Bronchial epithelial cell (primary cell): ENCODE data around the gene SCUBE1. TPM values are rescaled to one million over a fixed set of nuclear protein-coding genes. Genes with fewer than 3 reads are reported as not detected.

Experiments
- DNase-seq: peaks from one replicate; pipeline ENCODE4 v3.0.0-alpha.2; 2010; ENCODE audit warnings: low read depth
- FAIRE-seq: peaks from 2 replicates; lab custom pipeline; 2011; peaks lifted over from hg19 to GRCh38; lab: Jason Lieb, UNC
- H3K27me3 ChIP-seq: 2 replicates; pipeline ENCODE4 v1.5.1; 2011; ENCODE audit warnings: low read length; ENCODE audit not compliant: control insufficient read depth, insufficient read depth
- H3K36me3 ChIP-seq: 2 replicates; pipeline ENCODE4 v1.5.1; 2011; ENCODE audit warnings: low read length; ENCODE audit not compliant: control insufficient read depth, insufficient read depth
- H3K4me3 ChIP-seq: 2 replicates; pipeline ENCODE4 v1.5.1; 2011; ENCODE audit warnings: mild to moderate bottlenecking, low read depth, low read length, control low read depth
- total RNA-seq: library from RNA; depleted of rRNA; stranded (reverse); fragments of >200 nt; gene quantifications from 2 replicates; pipeline ENCODE4 v1.2.1, GENCODE V29; 2014
- TF ChIP-seq, protein P1 (sequence below): IDR thresholded peaks from 2 replicates; pipeline ENCODE4 v1.5.1; 2011; ENCODE audit warnings: mild to moderate bottlenecking, moderate library complexity, low read length, control low read depth, inconsistent platforms; ENCODE audit not compliant: insufficient read depth, severe bottlenecking

SCUBE1 gene
- total RNA-seq, 1 donor from 2014 or later, result under 0.01 TPM

DNA sequence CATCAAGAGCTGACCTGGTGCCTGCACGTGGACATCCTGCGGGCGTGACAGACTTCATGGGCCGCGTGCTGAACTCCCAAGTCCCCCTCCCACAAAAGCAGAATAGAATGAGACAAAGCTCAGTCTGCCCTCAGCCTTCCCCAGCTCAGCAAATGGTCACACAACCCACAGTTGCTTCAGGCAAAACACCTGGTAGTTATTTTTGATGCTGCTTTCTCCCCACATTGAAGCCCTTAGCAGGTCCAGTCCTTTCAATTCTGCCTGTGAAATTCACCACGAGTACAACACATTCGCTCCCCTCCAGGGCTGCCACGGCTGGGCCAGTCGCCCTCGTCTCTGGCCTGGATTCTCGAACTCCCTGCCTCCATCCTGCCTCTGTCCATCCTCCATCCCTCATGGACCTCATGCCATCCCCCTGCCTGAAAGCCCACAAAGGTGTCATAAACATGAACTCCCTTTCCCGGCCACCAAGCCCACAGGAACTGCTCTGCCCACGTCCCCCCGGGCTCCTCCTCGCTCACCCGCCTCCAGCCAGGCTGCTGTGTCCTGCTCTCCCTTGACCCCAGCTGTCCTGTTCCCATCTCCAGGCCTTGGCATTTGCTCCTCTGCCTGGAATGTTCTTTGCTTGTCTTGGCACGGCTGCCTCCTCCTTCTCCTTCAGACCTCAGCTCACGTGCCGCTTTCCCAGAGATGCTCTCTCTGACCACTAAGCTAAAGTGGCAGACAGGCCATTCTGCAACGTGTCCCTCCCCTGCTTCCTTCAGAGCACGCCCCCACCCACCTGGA, 42.1 kb downstream of the SCUBE1 start:
- Histone ChIP-seq H3K27me3 (peaks cover 1% of the 10 kb centered on the region), H3K36me3 (no peaks in the 10 kb centered on the region), H3K4me3 (no peak overlapping the region)
- TF ChIP-seq, protein P1, sequence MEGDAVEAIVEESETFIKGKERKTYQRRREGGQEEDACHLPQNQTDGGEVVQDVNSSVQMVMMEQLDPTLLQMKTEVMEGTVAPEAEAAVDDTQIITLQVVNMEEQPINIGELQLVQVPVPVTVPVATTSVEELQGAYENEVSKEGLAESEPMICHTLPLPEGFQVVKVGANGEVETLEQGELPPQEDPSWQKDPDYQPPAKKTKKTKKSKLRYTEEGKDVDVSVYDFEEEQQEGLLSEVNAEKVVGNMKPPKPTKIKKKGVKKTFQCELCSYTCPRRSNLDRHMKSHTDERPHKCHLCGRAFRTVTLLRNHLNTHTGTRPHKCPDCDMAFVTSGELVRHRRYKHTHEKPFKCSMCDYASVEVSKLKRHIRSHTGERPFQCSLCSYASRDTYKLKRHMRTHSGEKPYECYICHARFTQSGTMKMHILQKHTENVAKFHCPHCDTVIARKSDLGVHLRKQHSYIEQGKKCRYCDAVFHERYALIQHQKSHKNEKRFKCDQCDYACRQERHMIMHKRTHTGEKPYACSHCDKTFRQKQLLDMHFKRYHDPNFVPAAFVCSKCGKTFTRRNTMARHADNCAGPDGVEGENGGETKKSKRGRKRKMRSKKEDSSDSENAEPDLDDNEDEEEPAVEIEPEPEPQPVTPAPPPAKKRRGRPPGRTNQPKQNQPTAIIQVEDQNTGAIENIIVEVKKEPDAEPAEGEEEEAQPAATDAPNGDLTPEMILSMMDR, result no peak
- FAIRE-seq, result peak; percentile 60
- DNase-seq, result no peak

DNA sequence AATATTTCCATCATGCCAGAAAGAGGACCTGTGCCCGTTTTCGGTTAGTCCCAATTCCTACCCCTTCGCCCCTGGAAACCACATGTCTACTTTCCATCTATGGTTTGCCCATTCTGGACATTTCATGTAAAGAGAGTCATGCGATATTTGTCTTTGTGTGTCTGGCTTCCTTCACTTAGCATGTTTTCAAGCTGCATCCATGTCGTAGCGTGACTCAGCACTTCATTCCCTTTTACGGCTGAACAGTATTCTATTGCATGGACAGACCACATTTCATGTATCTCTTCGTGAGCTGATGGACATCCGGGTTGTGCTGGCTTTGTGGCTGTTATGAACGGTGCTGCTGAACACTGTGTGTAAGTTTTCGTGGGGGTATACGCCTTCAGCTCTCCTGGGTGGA, 43.4 kb downstream of the SCUBE1 start:
- no peak overlapping the region for H3K4me3 ChIP-seq
- peak; percentile 84 for FAIRE-seq
- peaks cover 1% of the 10 kb centered on the region for H3K27me3 ChIP-seq
- no peaks in the 10 kb centered on the region for H3K36me3 ChIP-seq
- no peak for DNase-seq
- TF ChIP-seq, protein P1, result no peak

GRCh38 chr22:43298062-43298801, 44.9 kb downstream of the SCUBE1 start:
- no peak overlapping the region for H3K4me3 ChIP-seq
- DNase-seq (no peak), FAIRE-seq (peak; percentile 47)
- TF ChIP-seq, protein P1, result no peak
- no peaks in the 10 kb centered on the region for H3K36me3 ChIP-seq
- H3K27me3 ChIP-seq, result no peaks in the 10 kb centered on the region

GRCh38 chr22:43297270-43298061, 45.7 kb downstream of the SCUBE1 start:
- no peak overlapping the region for H3K4me3 ChIP-seq
- no peaks in the 10 kb centered on the region for H3K27me3 ChIP-seq
- FAIRE-seq (no peak), DNase-seq (no peak)
- TF ChIP-seq, protein P1, result no peak
- H3K36me3 ChIP-seq, result no peaks in the 10 kb centered on the region

GRCh38 chr22:43296276-43296902, 46.8 kb downstream of the SCUBE1 start:
- FAIRE-seq (no peak), DNase-seq (no peak)
- H3K36me3 ChIP-seq, result no peaks in the 10 kb centered on the region
- TF ChIP-seq, protein P1, result no peak
- no peak overlapping the region for H3K4me3 ChIP-seq
- no peaks in the 10 kb centered on the region for H3K27me3 ChIP-seq
